ENCODE measurements around the gene RCAN1.

RCAN1 gene

DNA sequence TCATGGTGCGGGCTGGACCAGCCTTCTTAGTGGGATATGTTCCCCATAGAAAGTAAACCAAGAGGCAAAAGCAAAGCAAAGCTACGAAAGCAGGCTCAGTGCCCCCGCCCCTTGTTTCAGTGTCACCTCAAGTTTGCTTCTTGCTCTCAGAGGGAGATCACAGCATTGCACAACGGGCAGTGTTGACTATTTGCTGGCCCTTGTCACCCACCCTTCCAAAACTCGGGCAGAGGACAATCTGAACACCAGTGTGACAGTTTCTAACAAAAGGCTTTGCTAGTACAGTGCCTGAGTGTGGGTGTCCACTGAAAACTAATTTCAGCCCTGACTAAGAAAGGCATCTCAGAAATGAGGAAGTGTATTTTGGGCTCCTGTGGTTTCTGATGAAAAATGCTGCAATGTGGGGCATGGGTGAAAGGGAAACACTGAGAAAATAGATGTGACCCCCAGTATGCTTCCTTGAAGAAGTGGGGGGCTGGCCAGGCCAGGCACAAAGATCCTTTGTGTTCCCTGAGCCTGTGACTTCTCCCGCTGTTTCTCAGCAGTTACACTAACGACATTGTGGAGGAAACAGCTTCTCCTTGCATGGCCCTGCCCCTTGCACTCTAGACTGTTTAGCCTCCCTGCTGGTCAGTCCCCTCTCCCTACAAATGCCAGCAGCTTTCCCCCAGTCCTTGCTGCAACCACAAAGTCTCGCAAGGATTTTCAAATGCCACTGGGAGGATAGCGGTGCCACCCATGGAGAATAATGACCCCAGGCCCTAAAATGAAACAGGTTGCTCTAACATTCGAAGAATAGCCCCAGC lies 69.6 kb downstream of the RCAN1 start:
- peak; percentile 38 for DNase-seq (ENCODE audit: insufficient read length)
- TF ChIP-seq POLR2AphosphoS5 (IDR thresholded peaks at IDR 0.05; ENCODE audit: low read depth, low read length) (peak; percentile 65), POLR2A (IDR thresholded peaks at IDR 0.05; ENCODE audit: low read depth, low read length) (peak; percentile 71), TAF1 (IDR thresholded peaks at IDR 0.05; ENCODE audit: borderline replicate concordance, low read depth, low read length) (peak; percentile 56; the same call in 1 of the 2 replicates)
- FAIRE-seq = peak; percentile 93

DNA sequence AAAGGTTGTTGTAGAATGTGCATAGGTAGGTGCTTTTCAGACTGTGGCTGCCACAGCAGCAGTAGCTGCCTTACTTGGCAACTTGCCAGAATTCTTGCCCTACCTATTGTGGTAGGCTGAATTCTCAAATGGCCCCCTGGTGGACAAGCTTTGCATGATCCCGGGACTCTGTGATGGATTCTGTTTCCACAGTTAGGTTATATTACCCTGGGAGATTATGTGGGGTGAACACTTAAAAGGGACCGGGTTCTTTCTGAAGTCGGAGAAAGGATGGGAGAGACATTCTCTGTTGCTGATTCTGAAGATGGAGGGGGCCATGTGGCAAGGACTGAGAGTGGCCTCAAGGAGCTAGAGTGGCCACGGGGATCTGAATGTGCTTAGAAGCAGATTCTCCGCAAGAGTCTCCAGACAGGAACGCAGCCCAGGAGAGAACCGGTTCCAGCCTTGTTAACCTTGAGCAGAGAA lies 70.8 kb downstream of the RCAN1 start:
- peak; percentile 60 for FAIRE-seq
- no peak for DNase-seq (ENCODE audit: insufficient read length)
- TF ChIP-seq TAF1 (IDR thresholded peaks at IDR 0.05; ENCODE audit: borderline replicate concordance, low read depth, low read length) (no peak), POLR2AphosphoS5 (IDR thresholded peaks at IDR 0.05; ENCODE audit: low read depth, low read length) (no peak; the same call in 1 of the 2 replicates), POLR2A (IDR thresholded peaks at IDR 0.05; ENCODE audit: low read depth, low read length) (no peak)

GRCh38 chr21:34543017-34543416 lies 71.9 kb downstream of the RCAN1 start:
- no peak for FAIRE-seq
- no peak for DNase-seq (ENCODE audit: insufficient read length)
- TF ChIP-seq POLR2AphosphoS5 (IDR thresholded peaks at IDR 0.05; ENCODE audit: low read depth, low read length) (no peak), POLR2A (IDR thresholded peaks at IDR 0.05; ENCODE audit: low read depth, low read length) (no peak), TAF1 (IDR thresholded peaks at IDR 0.05; ENCODE audit: borderline replicate concordance, low read depth, low read length) (no peak)

DNA sequence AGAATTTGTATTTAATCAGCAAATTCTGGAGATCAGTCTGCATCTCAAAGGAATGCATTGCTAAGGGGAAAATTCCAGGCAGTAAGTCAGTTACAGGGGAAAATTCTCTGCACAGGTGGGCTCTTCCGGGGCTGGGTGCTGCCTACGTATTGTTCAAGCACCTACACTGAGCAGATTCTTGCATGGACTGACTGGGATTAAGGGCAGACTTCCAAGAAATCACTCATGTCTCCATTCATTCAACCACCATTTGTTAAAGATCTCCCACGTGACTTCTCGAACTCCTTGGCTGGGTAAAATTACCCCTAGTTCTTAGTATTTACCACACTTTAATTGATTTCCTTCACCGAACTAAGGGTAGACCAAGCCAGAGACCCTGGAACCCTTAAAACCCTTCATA lies 74.7 kb downstream of the RCAN1 start:
- FAIRE-seq = no peak
- no peak for DNase-seq (ENCODE audit: insufficient read length)
- TF ChIP-seq POLR2AphosphoS5 (IDR thresholded peaks at IDR 0.05; ENCODE audit: low read depth, low read length) = no peak
- TF ChIP-seq TAF1 (IDR thresholded peaks at IDR 0.05; ENCODE audit: borderline replicate concordance, low read depth, low read length) = no peak
- TF ChIP-seq POLR2A (IDR thresholded peaks at IDR 0.05; ENCODE audit: low read depth, low read length) = no peak

GRCh38 chr21:34537838-34538237 lies 77.1 kb downstream of the RCAN1 start:
- TF ChIP-seq POLR2AphosphoS5 (IDR thresholded peaks at IDR 0.05; ENCODE audit: low read depth, low read length) (no peak), TAF1 (IDR thresholded peaks at IDR 0.05; ENCODE audit: borderline replicate concordance, low read depth, low read length) (no peak)
- FAIRE-seq = no peak
- no peak for DNase-seq (ENCODE audit: insufficient read length)

DNA sequence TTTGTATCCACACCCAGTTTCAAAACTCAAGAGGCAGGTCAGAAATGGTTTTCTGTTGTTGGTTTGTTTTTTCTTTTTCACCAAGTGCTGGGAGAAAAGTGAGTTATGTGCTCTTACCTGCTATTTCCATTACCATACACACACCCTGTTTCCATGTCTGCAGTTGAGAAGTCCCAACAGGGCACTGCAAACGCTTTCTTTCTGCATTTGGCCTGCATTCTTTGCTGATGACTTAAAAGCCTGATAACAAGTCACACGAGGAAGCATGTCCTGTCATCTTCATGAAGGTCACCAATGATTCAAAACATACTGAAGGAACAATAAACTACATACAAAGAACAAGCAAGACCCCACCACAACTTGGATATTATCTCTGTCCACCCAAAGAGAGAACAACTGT lies 78.1 kb downstream of the RCAN1 start:
- DNase-seq (ENCODE audit: insufficient read length) = no peak
- peak; percentile 69 for FAIRE-seq
- no peak for TF ChIP-seq POLR2AphosphoS5 (IDR thresholded peaks at IDR 0.05; ENCODE audit: low read depth, low read length)

DNA sequence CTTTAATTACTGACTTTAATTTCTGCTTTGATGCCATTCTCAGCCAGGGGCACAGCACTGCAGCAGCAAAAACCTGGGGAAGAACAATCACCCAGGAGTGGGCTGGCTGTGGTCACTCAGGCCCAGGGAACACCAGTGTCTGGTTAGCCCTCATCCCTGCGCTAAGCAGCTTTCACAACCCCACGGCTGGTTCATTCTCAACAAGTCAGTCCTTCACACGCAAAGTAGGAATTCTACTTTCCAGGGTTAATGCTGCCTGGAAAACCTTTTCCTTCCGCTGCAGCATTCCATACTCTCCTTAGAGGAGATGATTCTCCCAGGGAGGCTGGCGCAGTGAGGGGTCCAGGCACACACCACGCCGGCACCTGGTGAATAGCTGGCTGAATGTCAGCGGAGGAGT lies 78.6 kb downstream of the RCAN1 start:
- no peak for FAIRE-seq
- TF ChIP-seq POLR2AphosphoS5 (IDR thresholded peaks at IDR 0.05; ENCODE audit: low read depth, low read length) = no peak
- TF ChIP-seq TAF1 (IDR thresholded peaks at IDR 0.05; ENCODE audit: borderline replicate concordance, low read depth, low read length) = no peak
- no peak for TF ChIP-seq POLR2A (IDR thresholded peaks at IDR 0.05; ENCODE audit: low read depth, low read length)

DNA sequence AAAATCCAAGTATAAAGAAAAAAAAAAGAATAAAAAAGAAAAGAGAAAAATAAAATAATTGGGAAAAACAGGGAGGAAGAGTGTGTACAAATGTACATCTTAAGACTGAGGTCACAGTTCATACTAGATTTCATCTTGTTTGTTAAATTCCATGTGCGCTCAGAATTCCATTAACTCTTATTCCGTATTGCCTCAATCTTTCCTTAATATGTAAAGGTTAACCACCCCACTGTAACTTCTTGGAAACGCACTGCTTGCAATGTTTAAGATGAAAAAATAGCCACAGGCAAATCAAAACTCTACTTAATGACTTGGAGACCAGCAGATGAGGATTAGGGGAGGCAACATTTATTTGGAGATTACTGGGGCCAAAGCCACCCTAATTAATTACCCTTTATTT lies 79.0 kb downstream of the RCAN1 start:
- TF ChIP-seq POLR2A (IDR thresholded peaks at IDR 0.05; ENCODE audit: low read depth, low read length) (no peak), POLR2AphosphoS5 (IDR thresholded peaks at IDR 0.05; ENCODE audit: low read depth, low read length) (no peak), TAF1 (IDR thresholded peaks at IDR 0.05; ENCODE audit: borderline replicate concordance, low read depth, low read length) (no peak)
- DNase-seq (ENCODE audit: insufficient read length) (no peak), FAIRE-seq (no peak)

More for the DNA sequence above, 78.6 kb downstream of the RCAN1 start:
- no peak for DNase-seq (ENCODE audit: insufficient read length)

DNA sequence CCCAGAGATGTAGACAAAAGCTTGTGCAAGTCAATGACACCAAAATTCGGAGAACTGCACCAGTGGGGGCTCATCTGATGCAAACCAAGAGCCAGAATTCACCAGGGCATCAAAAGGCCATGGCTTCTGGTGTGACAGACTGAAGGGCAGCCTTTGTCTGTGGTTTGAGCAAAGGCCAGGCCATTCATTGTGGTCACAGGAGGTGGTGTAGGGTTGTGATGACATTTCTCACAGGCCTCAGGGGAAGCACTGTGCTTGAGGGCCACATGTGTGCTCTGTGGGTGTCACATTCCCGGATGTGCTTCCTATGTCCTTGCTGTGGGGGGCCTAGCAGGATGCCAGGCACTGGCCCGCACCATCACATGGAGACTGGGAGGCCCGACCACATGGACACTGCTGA lies 80.4 kb downstream of the RCAN1 start:
- FAIRE-seq = no peak
- DNase-seq (ENCODE audit: insufficient read length) = no peak
- no peak for TF ChIP-seq POLR2AphosphoS5 (IDR thresholded peaks at IDR 0.05; ENCODE audit: low read depth, low read length)
- TF ChIP-seq POLR2A (IDR thresholded peaks at IDR 0.05; ENCODE audit: low read depth, low read length) = no peak
- no peak for TF ChIP-seq TAF1 (IDR thresholded peaks at IDR 0.05; ENCODE audit: borderline replicate concordance, low read depth, low read length)

DNA sequence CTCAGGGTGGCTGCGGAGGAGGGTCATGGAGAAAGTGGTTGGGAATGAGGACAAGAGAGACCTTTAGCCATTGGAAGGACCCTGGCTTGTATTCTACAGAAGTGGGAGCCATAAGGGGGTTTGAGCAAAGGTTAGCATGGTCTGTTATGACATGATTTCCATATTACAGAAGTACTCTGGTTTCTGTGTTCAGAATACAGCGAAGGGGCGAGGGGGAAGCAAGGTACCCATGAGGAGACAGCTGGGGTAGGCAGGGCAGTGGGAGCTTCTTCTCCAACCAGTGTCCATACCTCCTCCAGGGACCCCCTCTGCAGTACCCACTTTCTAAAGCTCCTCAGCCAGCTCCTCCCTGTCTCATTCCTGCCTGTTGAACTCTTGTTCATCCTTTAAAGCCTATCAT lies 81.0 kb downstream of the RCAN1 start:
- DNase-seq (ENCODE audit: insufficient read length) (no peak), FAIRE-seq (no peak)
- TF ChIP-seq TAF1 (IDR thresholded peaks at IDR 0.05; ENCODE audit: borderline replicate concordance, low read depth, low read length) = no peak
- no peak for TF ChIP-seq POLR2A (IDR thresholded peaks at IDR 0.05; ENCODE audit: low read depth, low read length)
- no peak for TF ChIP-seq POLR2AphosphoS5 (IDR thresholded peaks at IDR 0.05; ENCODE audit: low read depth, low read length)

DNA sequence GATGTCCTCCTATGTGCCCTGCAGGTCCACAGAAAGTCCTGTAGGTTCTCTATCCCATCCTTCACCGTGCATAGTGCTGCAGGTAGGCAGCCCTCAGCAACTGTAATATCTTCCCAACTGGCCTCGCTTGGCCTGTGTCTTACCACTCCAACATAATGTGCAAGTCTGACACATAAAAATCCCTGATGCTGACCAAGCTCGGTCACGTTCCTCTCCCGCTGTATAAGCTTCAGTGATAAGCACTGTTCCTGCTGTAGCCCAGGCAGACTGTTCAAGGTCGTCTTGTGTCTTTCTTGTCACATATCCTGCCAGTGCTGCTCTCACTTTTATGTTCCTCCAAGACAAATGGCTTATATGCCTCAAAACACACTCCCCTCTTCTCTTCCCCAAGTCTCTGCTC lies 83.5 kb downstream of the RCAN1 start:
- no peak for DNase-seq (ENCODE audit: insufficient read length)
- no peak for FAIRE-seq
- TF ChIP-seq POLR2A (IDR thresholded peaks at IDR 0.05; ENCODE audit: low read depth, low read length) = no peak
- no peak for TF ChIP-seq TAF1 (IDR thresholded peaks at IDR 0.05; ENCODE audit: borderline replicate concordance, low read depth, low read length)
- no peak for TF ChIP-seq POLR2AphosphoS5 (IDR thresholded peaks at IDR 0.05; ENCODE audit: low read depth, low read length)

GRCh38 chr21:34530261-34530660 lies 84.7 kb downstream of the RCAN1 start:
- no peak for TF ChIP-seq TAF1 (IDR thresholded peaks at IDR 0.05; ENCODE audit: borderline replicate concordance, low read depth, low read length)
- TF ChIP-seq POLR2AphosphoS5 (IDR thresholded peaks at IDR 0.05; ENCODE audit: low read depth, low read length) = no peak
- TF ChIP-seq POLR2A (IDR thresholded peaks at IDR 0.05; ENCODE audit: low read depth, low read length) = no peak
- FAIRE-seq = no peak
- DNase-seq (ENCODE audit: insufficient read length) = no peak
